ENCODE data around the gene DNAH9.

DNAH9 gene

DNA sequence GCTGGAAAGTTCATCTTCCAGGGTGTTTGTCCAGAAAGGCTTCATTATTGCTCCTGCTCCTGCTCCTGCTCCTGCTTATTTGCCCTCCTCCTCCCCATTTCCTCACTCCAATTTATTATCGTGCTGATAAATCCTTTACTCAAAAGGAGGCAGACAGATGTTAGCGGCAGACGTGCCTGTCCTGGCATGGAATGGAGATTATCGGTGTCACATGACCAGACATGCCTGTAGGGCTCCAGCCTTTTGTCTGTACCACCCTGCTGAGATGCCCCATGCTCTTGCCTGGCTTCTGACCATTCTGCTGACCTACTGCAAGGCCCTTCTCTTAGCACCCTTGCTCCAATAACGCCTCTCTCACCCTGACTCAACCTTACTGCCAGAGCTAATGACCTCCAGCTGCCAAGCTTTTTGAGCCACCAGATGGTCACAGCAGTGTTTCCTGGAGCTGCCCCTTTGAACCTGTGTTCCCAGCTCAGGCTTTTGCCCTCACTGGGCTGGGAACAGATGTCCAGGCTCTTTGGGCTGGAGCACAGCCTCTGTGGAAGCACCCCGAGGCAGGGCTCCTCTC lies 12.8 kb downstream of the DNAH9 start:
- no peak for DNase-seq (ENCODE audit: low read depth in 2 of 2)

DNA sequence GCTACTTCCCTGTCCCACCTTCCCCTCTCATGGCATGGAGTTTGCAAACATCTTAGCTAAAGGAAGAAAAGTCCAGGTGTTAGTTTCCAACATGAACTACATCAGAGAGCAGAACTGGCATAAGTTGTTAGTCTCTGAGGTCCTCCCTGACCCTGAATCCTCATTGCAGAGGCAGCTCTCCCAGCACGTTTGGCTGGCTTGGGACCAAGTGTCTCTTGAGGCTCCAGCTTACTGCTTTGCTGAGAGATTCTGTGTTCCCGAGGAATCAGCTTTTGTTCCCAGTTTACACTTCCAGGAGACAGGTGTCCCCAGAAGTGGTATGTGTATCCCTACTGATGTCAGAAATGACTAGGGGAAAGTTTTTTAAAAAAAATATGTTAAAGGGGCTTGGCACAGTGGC lies 14.7 kb downstream of the DNAH9 start:
- DNase-seq (ENCODE audit: low read depth in 2 of 2), result no peak

DNA sequence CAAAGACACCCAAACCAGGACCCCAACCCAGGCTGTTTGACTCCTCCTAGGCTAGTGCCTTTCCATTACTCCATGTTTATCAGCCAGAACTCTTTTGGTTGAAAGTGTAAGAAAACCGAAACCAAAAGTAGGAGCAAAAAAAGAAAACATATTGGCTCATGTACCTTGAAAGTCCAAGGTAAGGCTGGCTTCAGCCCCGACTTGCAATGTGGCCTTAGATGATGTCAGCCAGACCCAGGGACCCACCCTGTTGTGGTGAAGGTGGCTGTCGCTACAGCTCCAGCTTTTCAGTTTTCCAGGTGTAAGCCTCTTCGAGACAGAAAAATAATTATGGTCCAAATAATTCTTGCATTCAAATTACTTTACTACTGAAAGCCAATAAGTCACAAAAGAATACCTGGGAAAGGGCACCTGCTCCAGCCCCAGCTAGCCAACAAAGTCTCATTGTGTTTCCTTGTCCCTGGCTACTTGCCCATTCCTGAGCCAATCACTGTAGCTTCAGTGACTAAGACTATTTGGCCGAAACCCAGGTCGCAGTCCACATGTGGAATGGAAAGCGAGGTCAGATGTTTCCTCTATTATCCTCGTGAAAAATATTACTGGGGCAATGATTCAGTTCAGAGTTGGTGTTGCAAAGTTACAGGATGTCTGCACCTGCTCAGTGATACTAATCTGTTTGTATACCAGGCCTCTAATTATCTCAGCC lies 20.7 kb downstream of the DNAH9 start:
- DNase-seq (ENCODE audit: low read depth in 2 of 2), result no peak

DNA sequence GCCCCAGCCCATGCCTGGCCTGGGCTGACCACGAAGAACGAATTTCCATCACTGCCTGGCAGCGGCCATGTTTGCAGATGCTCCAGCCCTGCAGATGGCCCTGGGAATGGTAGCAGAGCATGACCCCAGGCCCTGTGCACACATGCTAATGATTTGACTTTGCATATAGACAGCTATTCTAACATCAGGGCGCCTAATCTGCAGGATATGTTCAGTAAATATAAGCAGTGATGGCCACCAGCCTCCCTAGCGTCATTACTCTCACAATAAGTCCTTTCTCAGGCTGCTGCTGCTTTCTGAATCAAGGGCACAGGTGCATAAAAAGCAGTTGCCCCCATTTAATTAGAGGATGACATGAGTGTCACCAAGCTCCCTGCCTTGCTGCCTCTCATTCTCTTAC lies 24.2 kb downstream of the DNAH9 start:
- DNase-seq (ENCODE audit: low read depth in 2 of 2), result no peak

DNA sequence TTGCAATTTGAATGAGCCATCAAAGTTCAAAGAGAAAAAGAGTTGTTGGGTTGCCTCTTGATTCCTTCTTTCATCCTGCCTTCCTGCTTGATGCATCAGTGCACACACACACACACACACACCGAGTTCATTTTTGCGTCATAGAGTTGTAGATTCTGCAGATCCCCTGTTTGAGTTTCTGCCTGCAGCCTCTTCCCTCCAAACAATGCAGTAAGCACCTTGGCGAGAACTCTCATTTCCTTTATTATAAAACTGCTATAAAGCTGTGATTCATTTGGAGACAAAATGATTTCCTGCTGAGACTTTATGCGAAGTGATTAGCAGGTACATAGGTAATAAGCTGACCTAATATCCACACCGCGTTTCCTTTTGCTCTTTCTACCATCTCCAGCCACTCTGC lies 26.7 kb downstream of the DNAH9 start:
- no peak for DNase-seq (ENCODE audit: low read depth in 2 of 2)

DNA sequence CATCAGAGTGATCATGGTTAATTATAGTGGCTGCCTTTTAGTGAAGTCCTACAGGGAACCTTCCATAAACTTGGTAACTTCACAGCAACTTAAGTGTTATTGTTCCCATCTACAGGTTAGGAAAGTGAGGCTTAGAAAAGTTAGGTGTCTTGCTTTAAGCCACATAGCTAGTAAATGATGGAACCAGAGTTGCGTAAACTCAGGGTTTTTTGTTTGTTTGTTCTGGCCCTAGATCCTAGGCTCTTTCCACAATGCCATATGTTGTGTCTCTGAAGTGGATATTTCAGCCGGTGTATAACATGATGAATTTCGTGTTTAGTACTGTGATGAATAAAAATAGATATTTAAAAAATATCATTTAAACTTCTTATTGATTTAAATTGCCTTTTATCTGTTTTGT lies 27.6 kb downstream of the DNAH9 start:
- DNase-seq (ENCODE audit: low read depth in 2 of 2), result no peak

DNA sequence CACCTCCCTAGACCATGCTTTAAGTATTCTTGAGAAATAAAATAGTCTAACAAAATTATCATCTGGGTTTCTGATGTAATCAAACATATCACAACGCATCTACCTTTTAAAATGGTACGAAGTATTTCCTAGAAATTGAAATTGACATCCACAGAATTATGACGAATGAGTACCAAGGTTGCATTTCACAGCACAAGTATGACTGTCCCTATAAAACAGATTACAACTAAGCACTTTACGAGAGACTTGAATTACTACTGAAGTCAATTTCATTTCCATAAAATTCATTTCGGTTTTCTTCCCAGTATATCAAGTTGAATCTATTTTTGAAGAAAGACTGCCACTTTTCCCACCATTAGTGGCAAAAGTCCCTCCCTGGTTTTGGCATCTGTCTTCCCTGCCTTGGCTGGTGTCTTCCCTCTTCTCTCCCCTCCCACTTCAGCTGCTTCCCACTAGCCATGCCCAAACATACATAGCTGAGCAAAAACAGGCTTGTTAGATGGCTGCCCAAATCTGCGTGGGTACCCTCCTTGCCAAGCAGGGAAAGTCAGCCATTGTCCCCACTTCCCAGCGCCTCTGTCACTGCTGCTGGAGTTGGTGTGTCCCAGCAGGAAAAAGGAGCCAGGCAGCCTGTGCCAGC lies 29.2 kb downstream of the DNAH9 start:
- no peak for DNase-seq (ENCODE audit: low read depth in 2 of 2)

DNA sequence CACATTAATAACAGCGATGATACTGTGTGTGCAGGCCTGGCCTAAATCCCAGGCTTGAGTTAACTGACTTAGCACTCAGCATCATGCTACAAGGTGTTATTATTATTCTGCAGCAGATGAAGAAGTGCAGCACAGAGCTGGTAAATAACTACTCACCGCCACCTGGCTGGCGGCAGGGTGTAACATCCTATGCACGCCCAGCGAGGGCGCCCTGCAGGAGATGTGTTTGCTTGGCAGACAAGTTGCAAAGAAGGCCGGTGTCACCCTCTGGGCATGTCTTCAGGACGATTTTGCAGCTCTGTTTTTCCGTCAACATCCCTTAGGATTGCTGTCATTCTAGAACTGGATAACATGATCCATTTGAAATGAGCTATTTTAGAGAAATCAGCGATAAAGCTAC lies 30.1 kb downstream of the DNAH9 start:
- DNase-seq (ENCODE audit: low read depth in 2 of 2), result no peak

DNA sequence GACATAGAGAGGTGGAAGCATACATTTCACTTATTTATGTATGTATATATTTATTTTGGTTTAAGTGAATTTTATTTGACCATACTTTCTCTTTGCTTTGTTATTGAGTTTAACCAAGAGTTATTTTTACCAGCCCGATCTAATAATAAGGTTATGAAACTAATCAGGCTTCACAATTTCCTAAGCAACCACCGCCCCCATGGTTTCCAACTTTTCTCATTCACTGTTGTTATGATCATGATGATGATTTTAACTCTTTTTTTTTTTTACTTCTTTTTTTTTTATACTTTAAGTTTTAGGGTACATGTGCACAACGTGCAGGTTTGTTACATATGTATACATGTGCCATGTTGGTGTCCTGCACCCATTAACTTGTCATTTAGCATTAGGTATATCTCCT lies 30.6 kb downstream of the DNAH9 start:
- DNase-seq (ENCODE audit: low read depth in 2 of 2), result no peak

DNA sequence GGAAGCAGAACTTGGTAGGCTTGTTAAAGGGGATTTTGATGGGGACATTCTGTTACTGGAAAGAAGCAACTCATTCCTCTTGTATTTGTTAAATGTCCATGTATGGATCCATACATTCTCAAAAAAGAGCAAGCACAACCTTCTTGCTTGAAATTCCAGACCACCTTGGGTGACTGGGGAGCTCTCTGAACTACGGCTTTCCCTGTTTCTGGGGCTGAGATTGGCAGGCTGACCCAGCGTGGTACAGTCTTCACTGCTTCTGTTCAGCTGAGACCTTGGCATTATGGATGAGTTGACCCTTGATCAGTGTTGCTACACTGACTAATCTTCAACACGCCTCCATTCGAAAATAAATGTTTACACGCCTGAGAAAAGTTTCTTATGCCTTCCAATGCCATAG lies 38.5 kb downstream of the DNAH9 start:
- DNase-seq (ENCODE audit: low read depth in 2 of 2), result no peak

DNA sequence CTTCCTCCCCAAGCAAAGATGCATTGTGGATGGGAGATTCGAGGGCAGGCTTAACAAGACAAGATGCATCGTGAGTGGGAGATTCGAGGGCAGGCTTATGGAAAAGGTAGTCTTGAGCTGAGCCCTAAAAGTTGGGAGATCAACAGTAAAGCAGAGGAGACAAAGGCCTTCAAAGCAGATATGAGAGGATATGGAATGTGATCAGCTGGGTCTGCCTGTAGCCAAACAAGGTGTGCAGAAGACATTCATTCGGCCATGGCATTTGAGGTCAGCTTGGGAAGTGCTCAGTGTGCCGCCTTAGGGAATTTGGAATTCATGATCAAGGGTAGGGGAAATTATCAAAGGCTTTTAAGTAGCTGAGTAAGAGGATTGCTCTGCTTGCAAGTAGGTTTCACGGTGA lies 39.5 kb downstream of the DNAH9 start:
- DNase-seq (ENCODE audit: low read depth in 2 of 2), result no peak

DNA sequence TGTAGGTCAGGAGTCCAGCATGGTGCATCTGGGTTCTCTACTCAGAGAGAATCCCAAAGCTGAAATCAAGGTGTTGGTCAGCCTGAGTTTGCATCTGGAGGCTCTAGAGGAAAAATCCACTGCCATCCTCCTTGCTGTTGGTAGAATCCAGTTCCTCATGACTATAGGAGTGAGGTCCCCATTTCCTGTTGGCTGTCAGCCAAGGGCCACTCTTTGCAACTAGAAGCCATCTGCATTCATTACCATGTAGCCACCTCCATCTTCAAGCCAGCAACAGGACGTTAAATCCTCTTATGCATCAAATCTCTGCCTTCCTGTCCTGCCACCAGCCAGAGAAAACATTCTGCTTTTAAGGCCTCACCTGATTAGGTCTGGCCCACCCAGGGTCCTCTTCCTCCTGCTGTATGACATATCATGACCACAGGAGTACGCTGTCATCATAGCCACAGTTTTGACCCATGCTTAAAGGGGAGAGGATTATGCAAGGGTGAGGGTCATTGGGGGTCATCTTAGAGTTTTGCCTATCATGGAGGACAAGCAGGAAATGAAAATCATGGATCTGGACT lies 40.5 kb downstream of the DNAH9 start:
- no peak for DNase-seq (ENCODE audit: low read depth in 2 of 2)

DNA sequence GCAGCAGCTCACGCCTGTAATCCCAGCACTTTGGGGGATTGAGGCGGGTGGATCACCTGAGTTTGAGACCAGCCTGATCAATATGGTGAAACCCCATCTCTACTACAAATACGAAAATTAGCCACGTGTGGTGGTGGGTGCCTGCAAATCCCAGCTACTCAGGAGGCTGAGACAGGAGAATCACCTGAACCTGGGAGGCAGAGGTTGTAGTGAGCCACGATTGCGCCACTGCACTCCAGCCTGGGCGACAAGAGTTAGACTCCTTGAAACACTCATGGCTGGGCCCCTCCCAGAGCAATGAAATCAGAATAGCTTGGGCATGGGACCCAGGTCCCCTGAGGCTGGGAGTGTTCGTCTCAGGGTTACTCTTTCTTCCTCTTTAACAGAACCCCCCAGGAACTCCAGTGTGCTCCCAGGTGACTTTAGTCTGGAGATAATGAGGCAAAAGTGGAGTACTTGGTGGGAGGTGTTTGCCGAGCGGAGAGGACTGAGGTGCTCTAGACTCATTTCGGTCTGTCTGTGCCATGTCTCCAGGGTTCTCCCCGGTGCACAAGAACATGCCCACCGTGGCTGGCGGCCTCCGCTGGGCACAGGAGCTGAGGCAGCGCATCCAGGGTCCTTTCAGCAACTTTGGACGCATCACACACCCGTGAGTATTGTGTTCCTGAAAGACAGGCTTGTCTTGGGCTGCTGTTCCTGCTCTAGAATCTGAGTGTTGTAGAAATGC lies 41.6 kb downstream of the DNAH9 start:
- no peak for DNase-seq (ENCODE audit: low read depth in 2 of 2)

DNA sequence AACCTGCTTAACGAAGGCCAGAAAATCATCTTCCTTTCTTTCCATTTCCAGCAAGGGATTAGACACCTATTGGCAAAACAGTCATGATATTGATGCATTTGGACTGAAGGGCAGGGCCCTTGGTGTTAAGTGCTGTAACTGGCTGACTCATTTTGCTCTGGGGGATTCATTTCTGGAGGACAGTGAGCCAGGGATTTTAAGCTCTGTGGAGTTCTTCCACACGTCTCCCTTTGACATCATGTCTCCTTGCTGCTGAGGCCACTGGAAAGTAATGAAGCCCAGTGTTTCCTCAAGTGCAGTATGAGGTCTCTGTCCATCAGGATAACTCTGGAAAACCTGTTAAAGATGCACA lies 42.2 kb downstream of the DNAH9 start:
- no peak for DNase-seq (ENCODE audit: low read depth in 2 of 2)

DNA sequence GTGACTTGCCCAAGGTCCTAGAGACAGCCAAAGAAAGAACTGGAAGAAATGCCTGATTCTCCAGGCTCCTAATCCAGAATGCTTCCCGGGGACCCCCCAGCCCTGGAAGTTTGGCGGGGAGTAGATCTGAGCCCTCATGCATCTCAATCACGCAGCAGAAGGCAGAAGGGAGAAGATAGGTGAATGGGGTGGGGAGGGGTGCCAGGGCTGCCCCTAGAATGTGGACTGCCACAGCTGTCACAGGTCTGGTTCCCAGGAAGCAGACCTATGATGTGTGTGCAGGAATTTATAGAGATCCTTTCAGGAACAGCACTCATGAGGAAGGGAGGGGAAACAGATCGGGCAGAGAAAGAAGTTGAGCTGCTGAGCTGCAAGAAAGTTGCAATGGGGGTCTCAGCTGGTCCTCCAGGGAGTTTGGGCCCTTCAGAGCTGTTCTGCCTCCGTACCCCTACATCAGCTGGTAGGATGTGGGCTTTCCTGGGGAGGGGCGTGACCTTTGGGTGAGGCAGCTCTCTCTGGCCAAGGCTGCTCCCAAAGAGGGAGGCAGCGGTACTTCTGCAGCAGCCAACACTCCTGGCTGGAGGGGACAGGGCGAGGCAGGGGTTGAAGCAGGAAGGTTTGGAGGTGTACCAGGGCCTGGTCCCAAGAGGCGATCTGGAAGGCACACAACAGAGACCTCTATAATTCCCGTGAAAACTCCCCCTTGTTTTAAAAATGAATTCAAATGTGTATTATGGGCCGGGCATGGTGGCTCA lies 43.4 kb downstream of the DNAH9 start:
- DNase-seq (ENCODE audit: low read depth in 2 of 2), result no peak

DNA sequence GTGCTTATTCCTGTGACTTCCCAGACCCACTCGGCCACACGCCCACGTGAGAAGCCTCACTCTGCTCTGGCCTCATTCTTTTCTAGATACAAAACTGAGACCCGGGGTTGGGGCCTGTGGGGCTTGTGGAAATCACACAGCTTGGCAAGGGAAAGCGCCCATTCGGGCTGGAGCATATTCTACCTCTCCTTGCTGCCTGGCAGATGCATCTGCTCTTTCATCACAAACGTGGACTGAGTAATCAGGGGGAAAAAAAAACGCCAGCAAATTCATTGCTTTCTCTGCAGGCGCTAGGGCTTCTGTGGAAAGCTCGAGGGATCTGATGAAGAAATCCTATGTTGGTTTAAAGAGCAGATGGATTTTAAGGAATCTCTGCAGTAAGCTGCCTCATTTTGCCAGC lies 44.4 kb downstream of the DNAH9 start:
- no peak for DNase-seq (ENCODE audit: low read depth in 2 of 2)

DNA sequence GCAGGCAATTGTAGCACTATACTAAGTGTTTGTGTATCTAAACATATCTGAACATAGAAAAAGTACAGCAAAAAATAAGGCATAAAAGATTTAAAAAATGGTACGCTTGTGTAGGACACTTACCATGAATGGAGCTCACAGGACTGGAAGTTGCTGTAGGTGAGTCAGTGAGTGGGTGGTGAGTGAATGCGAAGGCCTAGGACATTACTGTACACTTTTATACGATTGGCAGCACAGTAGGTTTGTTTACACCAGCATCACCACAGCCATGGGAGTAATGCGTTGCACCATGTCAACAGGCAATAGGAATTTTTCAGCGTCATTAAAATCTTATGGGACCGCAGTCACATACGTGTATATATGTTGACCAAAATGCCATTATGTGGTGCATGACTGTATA lies 45.6 kb downstream of the DNAH9 start:
- no peak for DNase-seq (ENCODE audit: low read depth in 2 of 2)

DNA sequence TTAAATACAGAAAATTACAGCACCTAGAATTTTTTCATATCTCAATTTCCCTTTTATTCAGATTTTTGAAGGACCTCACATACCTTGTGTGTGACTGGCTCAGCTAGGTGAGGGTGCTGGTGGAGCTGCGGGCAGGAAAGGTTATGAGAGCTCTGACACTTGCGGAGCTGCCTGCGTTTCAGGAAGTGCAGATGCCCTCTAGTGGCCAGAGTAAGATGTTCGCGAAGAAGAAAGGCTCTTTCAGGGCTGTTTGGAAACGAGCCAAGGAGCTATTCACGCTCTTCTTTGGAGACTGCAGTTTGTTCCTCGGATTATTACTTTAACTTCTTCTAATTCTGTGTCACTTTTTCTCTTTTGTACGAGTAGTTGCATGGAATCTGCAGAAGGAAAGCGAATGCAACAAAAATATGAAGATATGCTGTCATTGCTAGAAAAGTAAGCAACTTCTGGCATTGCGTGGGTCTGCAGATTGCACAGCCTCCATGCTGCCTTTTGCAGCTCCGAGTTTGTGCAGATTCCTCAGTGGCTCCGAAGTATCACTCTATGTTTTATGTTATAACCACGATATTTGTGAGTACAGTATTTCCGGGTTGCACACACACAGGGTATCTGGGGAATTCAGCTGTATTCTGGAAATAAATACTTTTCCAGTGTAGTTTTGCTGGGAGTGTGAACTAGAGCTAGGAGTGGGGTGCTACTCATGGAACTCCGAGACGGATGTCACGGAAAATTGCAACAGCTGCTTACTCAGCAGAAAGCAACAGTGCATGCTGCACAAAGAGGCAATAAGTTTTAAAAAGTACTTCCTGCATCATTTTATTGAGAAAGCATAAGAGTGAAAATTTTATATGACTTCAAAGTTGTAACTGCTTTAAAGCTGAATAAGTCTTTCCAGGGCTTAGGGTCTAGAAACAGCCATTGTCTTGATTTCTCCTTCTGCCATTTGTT lies 46.3 kb downstream of the DNAH9 start:
- peak in 1 of 2 experiments; percentile 9 for DNase-seq (ENCODE audit: low read depth in 2 of 2)

DNA sequence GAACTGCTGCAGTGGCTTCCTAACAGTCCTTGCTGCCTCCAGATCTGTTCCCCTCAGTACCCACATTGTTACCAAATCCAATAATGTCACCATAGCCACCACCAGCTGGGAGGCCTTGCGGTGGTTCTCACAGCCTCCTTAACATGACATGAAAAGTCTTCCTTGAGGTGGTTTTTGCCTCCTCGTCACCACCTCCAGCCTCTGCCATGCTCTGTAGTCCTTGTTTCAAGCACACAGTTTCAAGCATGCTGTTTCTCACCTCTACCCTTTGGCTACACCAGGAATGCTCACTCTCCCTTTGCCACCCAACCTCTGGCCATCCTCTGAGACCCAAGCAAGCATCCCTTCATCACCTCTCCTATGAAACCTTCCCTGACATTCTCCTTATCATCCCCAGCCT lies 47.2 kb downstream of the DNAH9 start:
- no peak for DNase-seq (ENCODE audit: low read depth in 2 of 2)

DNA sequence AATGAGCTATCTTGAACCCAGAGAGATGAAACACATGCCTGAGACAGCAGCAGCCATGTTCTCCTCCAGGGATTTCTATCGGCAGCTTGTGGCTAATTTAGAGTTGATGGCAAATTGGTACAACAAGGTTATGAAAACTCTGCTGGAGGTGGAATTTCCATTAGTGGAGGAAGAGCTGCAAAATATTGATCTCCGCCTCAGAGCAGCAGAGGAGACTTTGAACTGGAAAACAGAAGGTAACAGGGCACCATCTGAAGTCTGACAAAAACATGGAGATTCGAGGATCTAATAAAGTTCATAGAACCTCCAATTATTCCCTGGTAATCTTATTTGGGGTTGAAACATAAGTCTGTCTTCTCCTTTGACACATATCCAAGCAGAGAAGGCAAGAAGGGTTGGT lies 52.8 kb downstream of the DNAH9 start:
- no peak for DNase-seq (ENCODE audit: low read depth in 2 of 2)

DNA sequence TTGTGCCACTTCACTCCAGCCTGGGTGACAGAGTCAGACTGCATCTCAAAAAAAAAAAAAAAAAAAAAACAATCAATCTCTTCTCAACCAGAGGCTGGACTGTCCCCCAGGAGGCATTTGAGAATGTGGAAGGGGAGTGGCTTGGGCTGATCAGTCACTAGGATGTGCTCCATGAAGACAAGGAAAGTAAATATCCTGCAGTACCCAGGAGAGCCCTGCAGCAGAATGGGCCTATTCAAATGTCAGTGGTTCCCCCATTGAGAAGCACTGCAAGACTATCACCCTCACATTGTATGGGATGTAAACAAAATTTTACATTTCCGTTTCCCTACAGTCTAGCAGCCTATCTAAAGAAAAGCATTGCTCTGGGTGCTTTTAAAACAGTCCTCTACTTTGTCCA lies 70.3 kb downstream of the DNAH9 start:
- DNase-seq (ENCODE audit: low read depth in 2 of 2), result no peak
